ENCODE results near the gene C2CD4B.

The C2CD4B gene

DNA sequence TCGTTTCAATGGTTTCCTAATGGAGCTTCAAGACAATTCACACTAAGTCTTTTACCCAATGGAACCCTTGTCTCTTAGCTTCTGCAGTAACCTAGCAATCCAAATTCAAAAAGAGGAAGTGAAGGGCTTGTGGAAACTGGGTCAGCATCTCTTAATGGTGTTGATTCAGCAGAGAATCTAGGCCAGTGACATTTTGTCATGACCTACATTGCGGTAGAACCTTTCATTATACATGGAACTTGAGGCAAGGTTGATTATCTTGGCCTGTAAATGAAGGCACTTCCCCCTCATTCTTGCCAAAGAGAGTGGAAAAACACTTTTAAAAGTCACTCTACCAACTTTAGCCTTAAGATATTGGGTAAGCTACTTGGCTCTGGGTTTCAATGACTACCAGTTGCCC is 42.8 kb downstream of the C2CD4B start:
- DNase-seq (ENCODE audit: low read depth), result no peak
- TF ChIP-seq, protein P1, sequence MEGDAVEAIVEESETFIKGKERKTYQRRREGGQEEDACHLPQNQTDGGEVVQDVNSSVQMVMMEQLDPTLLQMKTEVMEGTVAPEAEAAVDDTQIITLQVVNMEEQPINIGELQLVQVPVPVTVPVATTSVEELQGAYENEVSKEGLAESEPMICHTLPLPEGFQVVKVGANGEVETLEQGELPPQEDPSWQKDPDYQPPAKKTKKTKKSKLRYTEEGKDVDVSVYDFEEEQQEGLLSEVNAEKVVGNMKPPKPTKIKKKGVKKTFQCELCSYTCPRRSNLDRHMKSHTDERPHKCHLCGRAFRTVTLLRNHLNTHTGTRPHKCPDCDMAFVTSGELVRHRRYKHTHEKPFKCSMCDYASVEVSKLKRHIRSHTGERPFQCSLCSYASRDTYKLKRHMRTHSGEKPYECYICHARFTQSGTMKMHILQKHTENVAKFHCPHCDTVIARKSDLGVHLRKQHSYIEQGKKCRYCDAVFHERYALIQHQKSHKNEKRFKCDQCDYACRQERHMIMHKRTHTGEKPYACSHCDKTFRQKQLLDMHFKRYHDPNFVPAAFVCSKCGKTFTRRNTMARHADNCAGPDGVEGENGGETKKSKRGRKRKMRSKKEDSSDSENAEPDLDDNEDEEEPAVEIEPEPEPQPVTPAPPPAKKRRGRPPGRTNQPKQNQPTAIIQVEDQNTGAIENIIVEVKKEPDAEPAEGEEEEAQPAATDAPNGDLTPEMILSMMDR (conservative IDR thresholded peaks at IDR 0.05; ENCODE audit: low read depth, low read length), result no peak
- no peak overlapping the region for H3K4me3 ChIP-seq (ENCODE audit: low read depth, low read length)

DNA sequence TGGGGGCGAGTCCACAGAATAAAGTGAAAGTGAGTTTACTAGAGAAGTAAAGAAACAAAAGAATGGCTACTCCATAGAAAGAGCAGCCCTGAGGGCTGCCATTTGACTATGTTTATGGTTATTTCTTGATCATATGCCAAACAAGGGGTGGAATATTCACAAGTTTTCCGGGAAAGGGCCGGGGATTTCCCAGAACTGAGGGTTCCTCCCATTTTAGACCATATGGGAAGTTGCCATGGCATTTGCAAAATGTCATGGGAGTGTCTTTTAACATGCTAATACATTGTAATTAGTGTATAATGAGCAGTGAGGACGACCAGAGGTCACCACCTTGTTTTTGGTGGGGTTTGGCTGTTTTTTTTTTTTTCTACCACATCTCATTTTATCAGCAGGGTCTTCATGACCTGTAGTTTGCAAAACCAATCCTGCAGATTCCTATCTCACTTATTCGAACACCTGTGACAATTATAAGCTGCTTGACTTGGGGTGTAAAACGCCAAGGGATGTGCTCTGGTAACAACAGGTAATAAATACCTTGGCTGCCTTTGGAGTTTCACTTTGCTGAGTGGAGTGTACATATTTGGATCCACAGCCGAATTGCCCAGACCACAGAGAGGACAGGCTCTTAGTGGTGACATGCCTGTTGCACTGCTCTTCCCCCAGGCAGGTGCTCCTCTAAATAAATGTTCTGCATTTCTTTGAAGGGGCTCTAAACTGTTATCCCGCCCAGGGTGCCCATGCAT is 43.6 kb downstream of the C2CD4B start:
- no peak for DNase-seq (ENCODE audit: low read depth)
- H3K4me3 ChIP-seq (ENCODE audit: low read depth, low read length), result no peak overlapping the region
- TF ChIP-seq, protein P1 (conservative IDR thresholded peaks at IDR 0.05; ENCODE audit: low read depth, low read length), result no peak

DNA sequence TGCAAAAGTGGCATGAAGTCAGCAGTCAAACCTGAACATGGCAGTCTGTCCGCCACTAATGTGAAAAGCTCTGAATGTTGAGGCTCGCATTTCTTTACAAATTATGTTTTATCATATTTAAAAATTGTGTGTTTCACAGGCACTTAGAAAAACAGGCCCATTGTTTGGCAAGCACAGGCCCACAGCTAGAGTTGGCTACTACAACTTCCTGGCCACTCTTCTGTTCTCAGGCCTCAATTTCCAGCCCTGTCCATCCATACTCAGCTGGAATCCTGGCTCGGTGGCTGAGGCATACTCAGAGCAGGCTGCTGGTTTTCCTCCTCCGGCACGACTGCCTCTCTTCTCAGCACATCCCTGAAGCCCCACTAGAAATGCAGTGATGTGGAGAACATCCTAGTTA is 44.3 kb downstream of the C2CD4B start:
- TF ChIP-seq, protein P1 (conservative IDR thresholded peaks at IDR 0.05; ENCODE audit: low read depth, low read length), result no peak
- no peak for DNase-seq (ENCODE audit: low read depth)
- H3K4me3 ChIP-seq (ENCODE audit: low read depth, low read length), result no peak overlapping the region

DNA sequence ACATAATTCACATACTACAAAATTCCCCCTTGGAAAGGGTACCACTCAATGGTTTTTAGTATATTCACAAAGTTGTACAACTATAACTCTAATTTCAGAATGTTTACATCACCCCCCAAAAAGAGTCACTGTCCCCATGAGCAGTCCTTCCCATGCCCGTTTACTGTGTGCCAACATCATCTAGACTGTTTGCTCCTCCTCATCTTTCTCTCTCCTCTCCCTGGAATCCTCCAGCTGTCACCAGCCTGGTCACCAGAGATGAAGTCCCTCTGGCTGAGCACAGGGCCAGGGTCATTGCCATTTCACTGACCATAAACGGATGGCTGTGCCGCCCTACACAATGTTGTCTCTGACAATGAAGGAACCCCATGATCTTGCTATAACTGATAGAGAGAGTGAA is 45.2 kb downstream of the C2CD4B start:
- no peak for DNase-seq (ENCODE audit: low read depth)
- TF ChIP-seq, protein P1 (conservative IDR thresholded peaks at IDR 0.05; ENCODE audit: low read depth, low read length), result no peak
- no peak overlapping the region for H3K4me3 ChIP-seq (ENCODE audit: low read depth, low read length)

DNA sequence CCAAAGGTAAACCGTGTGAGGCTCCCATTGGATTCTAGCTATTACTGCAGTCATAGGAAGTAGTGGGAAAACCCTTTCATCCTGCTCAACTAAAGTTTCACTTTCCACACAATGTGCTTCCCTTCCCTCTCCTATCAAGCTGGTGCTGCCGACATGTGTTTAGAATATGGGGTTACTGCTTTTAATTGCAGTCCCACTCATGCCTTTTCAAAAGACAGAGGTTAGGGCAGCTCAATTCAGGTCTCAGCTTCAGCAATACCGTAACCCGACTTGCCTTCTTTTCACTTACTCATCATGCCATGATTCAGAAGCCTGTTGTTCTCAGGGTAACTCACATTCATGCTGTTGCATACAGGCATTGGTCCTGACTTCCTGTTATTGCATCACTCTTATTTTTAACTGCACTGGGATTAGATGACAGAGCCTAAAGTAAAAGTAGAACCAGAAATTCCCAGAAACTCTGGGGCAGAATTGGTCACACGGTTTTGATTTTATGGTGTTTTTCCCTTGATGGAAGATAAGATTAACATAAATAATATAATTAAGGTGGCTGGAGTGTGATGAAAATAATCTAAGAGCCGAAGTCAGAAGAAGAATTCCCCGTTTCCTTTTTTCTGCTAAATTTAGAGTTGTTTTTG is 45.7 kb downstream of the C2CD4B start:
- TF ChIP-seq, protein P1 (conservative IDR thresholded peaks at IDR 0.05; ENCODE audit: low read depth, low read length), result no peak
- DNase-seq (ENCODE audit: low read depth), result peak; percentile 97
- peak overlapping the region; percentile 31 for H3K4me3 ChIP-seq (ENCODE audit: low read depth, low read length)

DNA sequence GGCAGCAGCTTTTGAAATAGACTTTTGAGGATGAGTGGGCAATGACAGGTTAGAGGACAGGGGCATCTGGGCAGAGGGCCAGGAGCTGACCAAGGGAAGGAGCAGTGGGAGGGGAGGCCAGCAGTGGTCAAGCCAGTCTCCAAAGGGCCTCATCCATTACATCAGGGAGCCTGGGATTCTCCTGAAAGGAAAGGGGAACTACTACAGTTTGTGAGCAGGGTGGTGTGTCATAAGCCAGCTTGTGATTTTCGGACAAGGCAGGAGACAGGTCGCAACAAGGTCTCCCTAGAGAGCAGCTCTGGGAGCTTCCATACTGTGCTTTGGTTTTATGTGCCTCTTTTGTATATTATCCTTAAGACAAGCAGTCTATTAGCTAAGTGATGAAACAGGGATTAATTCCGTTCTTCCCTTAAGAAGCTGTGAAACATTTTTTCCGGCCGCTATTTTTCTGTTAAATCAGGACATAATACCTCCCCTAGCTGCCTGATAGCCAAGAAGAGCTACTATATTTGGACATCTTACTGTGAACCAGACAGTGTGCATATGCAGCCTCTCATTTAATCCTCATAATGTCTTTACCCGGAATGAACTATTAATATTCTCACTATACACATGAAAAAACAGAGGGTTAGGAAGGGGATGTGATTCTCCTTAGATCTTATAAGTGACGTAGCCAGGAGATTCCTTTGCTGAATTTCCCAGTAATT is 46.4 kb downstream of the C2CD4B start:
- TF ChIP-seq, protein P1 (conservative IDR thresholded peaks at IDR 0.05; ENCODE audit: low read depth, low read length), result no peak
- peak; percentile 12 for DNase-seq (ENCODE audit: low read depth)
- H3K4me3 ChIP-seq (ENCODE audit: low read depth, low read length), result no peak overlapping the region

Measured in choroid plexus epithelial cell (primary cell).